Measurements from ENCODE around the gene PACRG. TPM values are rescaled to one million over a fixed set of nuclear protein-coding genes. Genes with fewer than 3 reads are reported as not detected.

PACRG gene
- total RNA-seq, 1 experiment from 2014 or later = 0.44 TPM

GRCh38 chr6:163175301-163175700 lies 447.5 kb downstream of the PACRG start:
- no peak overlapping the region for H3K27ac Mint-ChIP-seq
- peaks cover 8% of the 10 kb centered on the region; the same call in 1 of the 2 replicates for H3K4me1 Mint-ChIP-seq
- ChIA-PET CTCF (interaction anchor here (0.7 to 1.2 kb wide), 2 partner anchors 55 to 240 kb away, joined by 3 to 4 read pairs; no protein-coding TSS in a partner anchor), POLR2A (no interaction called here)
- peaks cover 7% of the 10 kb centered on the region for H3K9me3 Mint-ChIP-seq
- H3K36me3 Mint-ChIP-seq = no peaks in the 10 kb centered on the region
- ATAC-seq (no peak), DNase-seq (ENCODE audit: low spot score) (no peak)
- H3K27me3 Mint-ChIP-seq (ENCODE audit: low read depth) = no peaks in the 10 kb centered on the region
- no peak overlapping the region for H3K4me3 Mint-ChIP-seq
- no peak for TF ChIP-seq FOXK1 (CRISPR knock-in tag; IDR thresholded peaks at IDR 0.05)
- no peak for TF ChIP-seq NR1H2 (CRISPR knock-in tag; IDR thresholded peaks at IDR 0.05)
- no peak for TF ChIP-seq CDX4 (CRISPR knock-in tag; IDR thresholded peaks at IDR 0.05; ENCODE audit: borderline replicate concordance)
- TF ChIP-seq ZNF232 (CRISPR knock-in tag; IDR thresholded peaks at IDR 0.05) = no peak
- TF ChIP-seq ZNF138 (CRISPR knock-in tag; conservative IDR thresholded peaks at IDR 0.05) = no peak
- TF ChIP-seq ATF2 (CRISPR knock-in tag; IDR thresholded peaks at IDR 0.05; ENCODE audit: borderline replicate concordance, low read depth) = no peak
- TF ChIP-seq MAX (CRISPR knock-in tag; IDR thresholded peaks at IDR 0.05) = no peak
- no peak for TF ChIP-seq MXD4 (CRISPR knock-in tag; IDR thresholded peaks at IDR 0.05; ENCODE audit: borderline replicate concordance)
- TF ChIP-seq SP1 (CRISPR knock-in tag; conservative IDR thresholded peaks at IDR 0.05) = no peak
- no peak for TF ChIP-seq E2F5 (CRISPR knock-in tag; IDR thresholded peaks at IDR 0.05)
- no peak for TF ChIP-seq CREM (CRISPR knock-in tag; IDR thresholded peaks at IDR 0.05)
- TF ChIP-seq MYBL2 (CRISPR knock-in tag; IDR thresholded peaks at IDR 0.05) = no peak
- TF ChIP-seq ZNF416 (CRISPR knock-in tag; IDR thresholded peaks at IDR 0.05) = no peak
- no peak for TF ChIP-seq NFYB (CRISPR knock-in tag; conservative IDR thresholded peaks at IDR 0.05; ENCODE audit: low read depth)
- TF ChIP-seq AR (CRISPR knock-in tag; IDR thresholded peaks at IDR 0.05) = no peak
- no peak for TF ChIP-seq TEAD4 (CRISPR knock-in tag; IDR thresholded peaks at IDR 0.05)
- no peak for TF ChIP-seq PRDM15 (CRISPR knock-in tag; IDR thresholded peaks at IDR 0.05)
- TF ChIP-seq CBFB (CRISPR knock-in tag; IDR thresholded peaks at IDR 0.05; ENCODE audit: low read depth) = no peak
- no peak for TF ChIP-seq CREB1 (CRISPR knock-in tag; IDR thresholded peaks at IDR 0.05)
